ENCODE data around the gene OGN.

OGN gene

DNA sequence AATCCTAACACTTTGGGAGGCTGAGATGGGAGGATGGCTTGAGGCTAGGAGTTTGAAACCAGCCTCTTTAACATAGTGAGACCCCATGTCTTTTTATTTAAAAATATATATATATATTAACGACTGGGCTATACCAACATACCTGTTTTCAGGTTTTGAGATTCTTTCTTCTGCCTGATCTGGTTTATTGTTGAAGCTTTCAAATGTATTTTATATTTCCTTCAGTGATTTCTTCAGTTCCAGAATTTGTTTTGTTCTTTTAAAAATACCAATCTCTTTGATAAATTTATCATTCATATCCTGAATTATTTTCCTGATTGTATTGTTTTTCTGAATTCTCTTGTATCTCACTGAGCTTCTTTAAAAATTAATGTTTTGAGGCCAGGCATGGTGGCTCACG is 31.2 kb downstream of the OGN start:
- DNase-seq (ENCODE audit: low spot score), result no peak
- TF ChIP-seq, protein P1, sequence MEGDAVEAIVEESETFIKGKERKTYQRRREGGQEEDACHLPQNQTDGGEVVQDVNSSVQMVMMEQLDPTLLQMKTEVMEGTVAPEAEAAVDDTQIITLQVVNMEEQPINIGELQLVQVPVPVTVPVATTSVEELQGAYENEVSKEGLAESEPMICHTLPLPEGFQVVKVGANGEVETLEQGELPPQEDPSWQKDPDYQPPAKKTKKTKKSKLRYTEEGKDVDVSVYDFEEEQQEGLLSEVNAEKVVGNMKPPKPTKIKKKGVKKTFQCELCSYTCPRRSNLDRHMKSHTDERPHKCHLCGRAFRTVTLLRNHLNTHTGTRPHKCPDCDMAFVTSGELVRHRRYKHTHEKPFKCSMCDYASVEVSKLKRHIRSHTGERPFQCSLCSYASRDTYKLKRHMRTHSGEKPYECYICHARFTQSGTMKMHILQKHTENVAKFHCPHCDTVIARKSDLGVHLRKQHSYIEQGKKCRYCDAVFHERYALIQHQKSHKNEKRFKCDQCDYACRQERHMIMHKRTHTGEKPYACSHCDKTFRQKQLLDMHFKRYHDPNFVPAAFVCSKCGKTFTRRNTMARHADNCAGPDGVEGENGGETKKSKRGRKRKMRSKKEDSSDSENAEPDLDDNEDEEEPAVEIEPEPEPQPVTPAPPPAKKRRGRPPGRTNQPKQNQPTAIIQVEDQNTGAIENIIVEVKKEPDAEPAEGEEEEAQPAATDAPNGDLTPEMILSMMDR (IDR thresholded peaks at IDR 0.05; ENCODE audit: extremely low read depth, missing control alignments), result no peak

DNA sequence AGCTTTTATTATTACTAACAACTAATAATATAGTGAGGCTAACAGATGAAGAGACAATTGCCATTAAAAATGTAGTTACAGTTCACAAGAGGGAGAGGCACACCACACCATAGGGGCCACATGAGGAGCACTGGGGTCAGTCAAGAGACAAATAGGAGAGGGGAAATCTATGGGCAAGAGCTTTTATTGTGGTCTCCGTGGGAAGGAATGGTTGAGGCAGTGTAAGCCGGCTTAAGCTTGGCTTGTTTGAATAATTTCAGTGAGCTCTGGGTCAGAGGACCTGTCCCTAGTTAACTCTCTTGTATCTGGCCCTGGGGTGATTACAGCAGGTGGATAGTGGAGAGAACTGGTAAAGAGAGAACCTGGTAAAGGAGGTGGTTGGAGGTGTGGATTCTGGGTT is 35.3 kb downstream of the OGN start:
- DNase-seq (ENCODE audit: low spot score), result no peak
- TF ChIP-seq, protein P1 (IDR thresholded peaks at IDR 0.05; ENCODE audit: extremely low read depth, missing control alignments), result no peak

DNA sequence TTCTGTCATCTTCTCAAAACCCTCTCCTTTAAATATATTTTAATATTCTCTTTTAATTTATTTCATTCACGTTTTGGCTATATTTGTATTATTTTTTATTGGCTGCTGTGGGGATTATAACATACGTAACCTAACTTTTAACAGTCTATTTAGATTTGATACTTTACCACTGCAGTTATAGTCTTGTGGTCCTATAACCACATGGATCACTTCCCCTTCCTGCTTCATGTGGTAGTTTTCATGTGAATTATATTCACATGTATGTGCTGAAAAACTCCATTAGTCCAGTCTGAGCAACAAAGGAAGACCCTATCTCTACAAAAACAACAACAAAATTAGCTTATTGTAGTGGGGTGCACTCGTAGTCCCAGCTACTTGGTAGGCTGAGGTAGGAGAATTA is 44.3 kb downstream of the OGN start:
- TF ChIP-seq, protein P1 (IDR thresholded peaks at IDR 0.05; ENCODE audit: extremely low read depth, missing control alignments), result no peak
- DNase-seq (ENCODE audit: low spot score), result no peak

DNA sequence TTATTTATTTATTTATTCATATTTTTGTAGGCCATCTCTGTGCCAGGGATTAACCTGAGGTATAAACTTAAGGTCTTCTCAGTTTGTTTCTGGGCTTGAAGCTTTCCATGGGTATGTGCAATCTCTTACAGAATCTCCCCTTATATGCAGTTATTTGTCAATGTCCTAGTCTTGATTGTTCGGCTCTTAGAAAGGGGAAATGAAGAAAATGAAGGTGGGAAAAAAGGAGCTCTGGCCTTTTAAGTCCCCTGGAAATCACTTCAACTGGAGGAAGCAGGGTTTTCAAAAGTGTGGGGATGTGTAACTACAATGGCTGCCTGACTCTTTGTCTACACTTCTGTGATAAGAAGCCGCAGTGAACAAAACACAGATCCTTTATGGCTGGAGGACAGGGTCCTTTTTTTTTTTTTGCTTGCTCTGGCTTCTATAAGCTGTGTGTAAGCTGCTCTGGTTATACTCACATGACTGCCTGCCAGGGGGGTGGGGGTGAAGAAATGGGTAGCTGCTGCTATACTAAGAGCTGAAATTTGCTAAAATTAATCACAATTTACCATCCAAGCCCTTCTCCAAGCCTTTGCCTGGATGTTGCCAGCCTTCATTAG is 44.9 kb downstream of the OGN start:
- DNase-seq (ENCODE audit: low spot score), result no peak
- TF ChIP-seq, protein P1 (IDR thresholded peaks at IDR 0.05; ENCODE audit: extremely low read depth, missing control alignments), result no peak

DNA sequence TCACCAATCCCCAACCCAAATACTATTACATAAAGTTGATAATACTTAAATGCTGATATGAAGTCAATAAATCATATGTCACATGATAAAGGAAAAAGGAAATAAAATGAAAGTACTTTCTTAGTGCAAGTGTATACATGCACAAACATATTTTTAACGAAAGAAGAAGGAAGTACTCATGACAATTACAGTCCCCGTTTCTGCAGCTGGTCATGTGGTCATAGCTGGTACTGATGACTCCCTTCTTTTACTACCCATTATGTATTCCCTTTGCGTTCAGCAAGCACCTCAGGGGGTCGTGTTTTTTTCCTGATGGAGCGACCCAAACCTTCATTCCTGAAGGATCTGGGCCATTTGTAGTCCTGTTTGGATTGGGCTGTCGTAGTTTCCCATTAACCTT is 51.3 kb downstream of the OGN start:
- no peak for DNase-seq (ENCODE audit: low spot score)

DNA sequence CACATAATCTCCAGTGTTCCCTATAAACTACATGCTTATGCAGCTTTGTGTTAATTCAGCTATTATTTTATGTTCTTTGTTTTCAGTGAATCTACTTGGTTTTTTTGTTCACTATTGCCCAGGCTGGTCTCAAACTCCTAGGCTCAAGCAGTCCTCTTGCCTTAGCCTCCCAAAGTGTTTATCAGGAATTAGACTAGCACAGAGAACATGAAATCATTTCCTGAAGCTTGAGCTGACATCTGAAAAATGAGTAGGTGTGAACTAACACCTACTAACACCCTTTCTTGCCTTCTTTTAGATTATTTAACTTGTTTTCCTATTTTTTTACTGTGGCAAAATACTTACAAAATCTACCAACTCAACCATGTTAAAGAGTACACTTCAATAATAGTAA is 53.6 kb downstream of the OGN start:
- DNase-seq (ENCODE audit: low spot score), result no peak
- TF ChIP-seq, protein P1 (IDR thresholded peaks at IDR 0.05; ENCODE audit: extremely low read depth, missing control alignments), result no peak

More for the DNA sequence above, 51.3 kb downstream of the OGN start:
- TF ChIP-seq, protein P1 (IDR thresholded peaks at IDR 0.05; ENCODE audit: extremely low read depth, missing control alignments), result no peak

DNA sequence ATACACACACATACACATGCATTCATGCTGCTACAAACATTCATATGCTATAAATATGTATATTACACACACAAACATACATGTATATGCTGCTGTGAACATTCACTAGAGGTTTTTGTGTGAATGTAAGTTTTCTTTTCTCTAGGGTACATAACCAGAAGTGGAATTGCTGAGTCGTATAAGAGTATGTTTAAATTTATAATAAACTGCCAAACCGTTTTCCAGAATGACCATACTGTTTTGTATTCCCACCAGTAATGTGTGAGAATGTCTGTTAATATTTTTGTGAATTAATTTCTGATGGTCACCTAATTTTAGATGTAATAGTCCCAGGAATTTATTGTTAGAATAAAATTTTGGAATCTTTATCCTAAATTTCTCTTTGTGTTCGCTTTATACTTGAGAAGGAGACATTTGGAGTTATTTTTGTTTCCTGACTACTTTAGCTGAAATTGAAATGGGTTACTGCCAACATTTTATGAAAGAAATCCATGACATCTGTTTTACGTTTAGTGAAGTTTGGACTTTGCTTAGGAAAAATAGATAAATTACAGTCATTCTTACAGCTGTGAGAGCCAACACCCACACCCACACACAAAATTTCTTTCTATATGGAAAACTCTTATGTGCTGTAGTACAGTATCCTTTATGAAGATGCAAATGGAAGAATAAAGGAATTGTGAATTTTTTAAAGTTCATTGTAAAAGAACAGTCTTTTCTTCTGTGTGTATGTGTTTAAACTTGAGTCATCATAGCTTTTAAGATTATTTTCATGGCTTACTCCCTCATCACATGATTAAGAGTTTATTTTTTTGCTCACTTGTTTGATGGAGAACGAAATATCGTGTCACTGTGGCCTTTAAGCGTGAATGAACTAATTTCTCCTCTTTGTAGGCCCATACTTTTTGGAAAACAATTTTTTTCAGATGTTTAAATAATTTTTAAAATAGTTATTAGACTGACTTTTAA is 54.3 kb downstream of the OGN start:
- TF ChIP-seq, protein P1 (IDR thresholded peaks at IDR 0.05; ENCODE audit: extremely low read depth, missing control alignments), result no peak
- no peak for DNase-seq (ENCODE audit: low spot score)

Data from GM20000 (cell line).